Ovary (tissue), 9 donors: ENCODE results near the gene ESAM. TPM values are rescaled to one million over a fixed set of nuclear protein-coding genes. Genes with fewer than 3 reads are reported as not detected.

Source experiments
- DNase-seq, 5 donors: peaks; one replicate each; pipeline ENCODE4 v3.0.0-alpha.2; 2019 to 2020
- H3K27ac ChIP-seq, 2 donors: fragments of 200-600 bp; one replicate each; pipeline versions ENCODE4 v1.5.1 to v1.8.0; 2019 to 2022
- H3K27me3 ChIP-seq: fragments of 200-600 bp; one replicate; pipeline ENCODE4 v1.8.0; 2022
- H3K36me3 ChIP-seq: fragments of 200-600 bp; sonication (generic); one replicate; pipeline ENCODE4 v1.5.1; 2019
- H3K4me1 ChIP-seq: one replicate; pipeline ENCODE4 v1.8.1; 2013; ENCODE audit warnings: mild to moderate bottlenecking, moderate library complexity; ENCODE audit not compliant: insufficient read depth
- H3K4me3 ChIP-seq: fragments of 200-600 bp; sonication (generic); one replicate; pipeline ENCODE4 v1.5.1; 2017
- H3K9me3 ChIP-seq, 2 donors: fragments of 200-600 bp in 1 of 2; sonication (generic) in 1 of 2; one replicate each; pipeline versions ENCODE4 v1.5.1 to v1.8.1; 2013 to 2019; ENCODE audit warnings: mild to moderate bottlenecking in 1 of 2, moderate library complexity in 1 of 2
- EP300 ChIP-seq: sonication (generic); formaldehyde crosslinking; IDR thresholded peaks from one replicate; pipeline ENCODE4 v1.6.1; 2017; ENCODE audit warnings: antibody characterized with exemption
- POLR2A ChIP-seq: fragments of 450-650 bp; IDR thresholded peaks from one replicate; pipeline ENCODE4 v1.6.1; 2017; ENCODE audit warnings: antibody characterized with exemption, mild to moderate bottlenecking, moderate library complexity
- WGBS, 3 donors: extraction: QIAGEN DNeasy Blood & Tissue Kit in 1 of 3; methylation state at CpG; one replicate each; pipeline versions ENCODE4 v1.1.5 to v1.1.7; 2013 to 2017; 5-methylcytosine and 5-hydroxymethylcytosine counted together
- intact Hi-C, 4 donors: fragments of 100-400 bp; cut with DNase I; formaldehyde crosslinking; loops; one replicate each; pipeline versions ENCODE4 v1.11.0 to v1.15.1; 2022 to 2023
- polyA plus RNA-seq, 2 donors: library from polyadenylated mRNA; stranded (reverse); fragments of 200-250 nt in 1 of 2; fragments of 350-450 nt in 1 of 2; fragmentation: Illumina TruSeq in 1 of 2; extraction: RNeasy Lipid Tissue Mini Kit (QIAGEN cat#74804) in 1 of 2; gene quantifications; one replicate each; pipeline ENCODE4 v1.2.3, GENCODE V29; 2013 to 2014
- total RNA-seq, 7 donors: library from RNA; depleted of rRNA in 2 of 7; stranded (reverse); fragments of >200 nt in 2 of 7; fragmentation: NEBNext Ultra II Directional in 3 of 7; extraction: Animal tissue kit (Norgen Biotek cat#: 25700) in 3 of 7; gene quantifications; one replicate each; pipeline versions ENCODE4 v1.1.0 to v1.2.4, GENCODE V29; 2016 to 2023
- TF ChIP-seq, protein P1 (sequence below), 3 donors: fragments of 450-650 bp in 2 of 3; fragments of 200-600 bp in 1 of 3; IDR thresholded peaks; one replicate each; pipeline versions ENCODE4 v1.5.1 to v1.8.0; 2016 to 2022; ENCODE audit warnings: antibody characterized with exemption in 3 of 3, mild to moderate bottlenecking in 1 of 3
- donor health status: DM: no; HTN: no; CAD: no; lungs with moderate emphysema.
- donor health status: DM: no; HTN: no; CAD: no.
- donor health status: Bipolar disorder and iron deficiency.
- donor health status: DM: yes; HTN: yes; CAD: no.
- donor health status: DM: no; HTN: no; CAD: no.
- donor health status: DM: yes; HTN: yes; CAD: no.

ESAM gene
- total and polyA plus RNA-seq, 9 donors = 7.3 to 46.6 (median 11.2) TPM

DNA sequence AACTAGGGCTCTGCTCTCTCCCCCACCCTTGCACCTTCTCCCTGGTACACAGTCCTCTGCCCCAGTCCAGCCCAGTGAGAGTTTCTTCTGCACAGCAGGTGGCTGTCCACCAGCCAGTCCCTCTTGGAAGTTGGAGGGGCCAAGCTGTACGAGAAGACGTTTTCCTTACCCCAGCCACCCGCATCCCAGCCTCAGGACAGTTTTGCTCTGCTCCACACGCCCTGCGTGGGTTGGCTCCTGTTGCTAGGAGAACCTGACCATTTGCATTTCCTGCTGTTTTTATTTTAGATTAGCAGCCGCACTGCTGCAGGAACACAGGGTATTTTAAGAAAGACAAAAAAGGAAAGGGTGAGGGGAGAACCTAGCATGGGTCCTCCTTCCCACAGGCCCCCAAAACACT, 39.9 kb downstream of the ESAM start:
- Histone ChIP-seq H3K4me3 (no peak overlapping the region), H3K27me3 (no peaks in the 10 kb centered on the region), H3K27ac (no peak overlapping the region), H3K36me3 (no peaks in the 10 kb centered on the region), H3K9me3 (no peaks in the 10 kb centered on the region), H3K4me1 (no peaks in the 10 kb centered on the region)
- WGBS, 3 donors = 21 to 46% (median 32%) methylated on average over 6 of the region's 6 CpGs
- TF ChIP-seq, protein P1, sequence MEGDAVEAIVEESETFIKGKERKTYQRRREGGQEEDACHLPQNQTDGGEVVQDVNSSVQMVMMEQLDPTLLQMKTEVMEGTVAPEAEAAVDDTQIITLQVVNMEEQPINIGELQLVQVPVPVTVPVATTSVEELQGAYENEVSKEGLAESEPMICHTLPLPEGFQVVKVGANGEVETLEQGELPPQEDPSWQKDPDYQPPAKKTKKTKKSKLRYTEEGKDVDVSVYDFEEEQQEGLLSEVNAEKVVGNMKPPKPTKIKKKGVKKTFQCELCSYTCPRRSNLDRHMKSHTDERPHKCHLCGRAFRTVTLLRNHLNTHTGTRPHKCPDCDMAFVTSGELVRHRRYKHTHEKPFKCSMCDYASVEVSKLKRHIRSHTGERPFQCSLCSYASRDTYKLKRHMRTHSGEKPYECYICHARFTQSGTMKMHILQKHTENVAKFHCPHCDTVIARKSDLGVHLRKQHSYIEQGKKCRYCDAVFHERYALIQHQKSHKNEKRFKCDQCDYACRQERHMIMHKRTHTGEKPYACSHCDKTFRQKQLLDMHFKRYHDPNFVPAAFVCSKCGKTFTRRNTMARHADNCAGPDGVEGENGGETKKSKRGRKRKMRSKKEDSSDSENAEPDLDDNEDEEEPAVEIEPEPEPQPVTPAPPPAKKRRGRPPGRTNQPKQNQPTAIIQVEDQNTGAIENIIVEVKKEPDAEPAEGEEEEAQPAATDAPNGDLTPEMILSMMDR (IDR thresholded peaks at IDR 0.05) = no peak
- TF ChIP-seq POLR2A (no peak), EP300 (no peak)
- intact Hi-C loops = no loop called here
- DNase-seq = no peak

- no peaks in the 10 kb centered on the region for H3K27me3 ChIP-seq
- H3K4me1 ChIP-seq = no peaks in the 10 kb centered on the region
- no peak overlapping the region for H3K27ac ChIP-seq
- intact Hi-C loops = no loop called here
- no peaks in the 10 kb centered on the region for H3K36me3 ChIP-seq
- DNase-seq = no peak
- 30 to 38% (median 30%) methylated on average over 2 of the region's 2 CpGs for WGBS, 3 donors
- H3K9me3 ChIP-seq = no peaks in the 10 kb centered on the region
- H3K4me3 ChIP-seq = no peak overlapping the region
- TF ChIP-seq, protein P1 (IDR thresholded peaks at IDR 0.05) = no peak
- TF ChIP-seq EP300 = no peak
- no peak for TF ChIP-seq POLR2A
Observed at GRCh38 chr11:124719534-124719933, 42.6 kb downstream of the ESAM start.

DNA sequence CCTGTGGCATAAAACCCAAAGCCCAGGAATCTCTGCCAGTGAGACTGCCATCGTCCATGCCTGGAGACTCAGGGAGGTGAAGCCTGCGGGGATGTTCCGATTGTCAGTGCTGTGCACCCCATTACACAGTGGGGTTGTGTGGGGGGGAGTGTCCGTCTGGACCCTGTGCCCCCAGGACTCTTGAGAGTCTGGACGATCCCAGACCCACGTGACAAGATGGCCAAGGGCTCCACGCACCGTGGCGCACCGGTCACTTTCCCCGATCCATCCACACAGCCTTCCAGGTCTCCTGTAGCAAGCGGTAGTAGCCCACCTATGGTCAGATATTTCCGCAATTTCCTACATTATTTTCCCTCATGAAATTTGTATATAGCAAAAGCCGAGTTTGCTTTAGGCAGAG, 43.3 kb downstream of the ESAM start:
- Histone ChIP-seq H3K27ac (no peak overlapping the region), H3K36me3 (no peaks in the 10 kb centered on the region), H3K4me3 (no peak overlapping the region), H3K4me1 (no peaks in the 10 kb centered on the region), H3K9me3 (no peaks in the 10 kb centered on the region), H3K27me3 (no peaks in the 10 kb centered on the region)
- DNase-seq = no peak
- WGBS, 3 donors = 19 to 30% (median 28%) methylated on average over 14 of the region's 14 CpGs
- intact Hi-C loops = no loop called here
- TF ChIP-seq POLR2A (no peak), EP300 (no peak)
- TF ChIP-seq, protein P1 (IDR thresholded peaks at IDR 0.05) = no peak

- H3K9me3 ChIP-seq = no peaks in the 10 kb centered on the region
- H3K4me1 ChIP-seq = no peaks in the 10 kb centered on the region
- peak overlapping the region; percentile 41 for H3K4me3 ChIP-seq
- no peaks in the 10 kb centered on the region for H3K36me3 ChIP-seq
- WGBS, 3 donors = 0 to 1% (median 1%) methylated on average over 45 of the region's 45 CpGs
- H3K27ac ChIP-seq = peak overlapping the region in 1 of 2 donors; percentile 13
- TF ChIP-seq POLR2A = no peak
- intact Hi-C loops = no loop called here
- DNase-seq = peak in 3 of 5 donors; percentile 22 to 40 (median 23)
- H3K27me3 ChIP-seq = no peaks in the 10 kb centered on the region
Observed at GRCh38 chr11:124717786-124718651, 44.1 kb downstream of the ESAM start.

GRCh38 chr11:124717421-124717785, 44.7 kb downstream of the ESAM start:
- TF ChIP-seq, protein P1 (IDR thresholded peaks at IDR 0.05) = no peak
- TF ChIP-seq EP300 (no peak), POLR2A (no peak)
- intact Hi-C loops = no loop called here
- H3K4me1 ChIP-seq = no peaks in the 10 kb centered on the region
- H3K27ac ChIP-seq = peak overlapping the region in 1 of 2 donors; percentile 13
- H3K27me3 ChIP-seq = no peaks in the 10 kb centered on the region
- DNase-seq = no peak
- H3K4me3 ChIP-seq = no peak overlapping the region
- H3K36me3 ChIP-seq = no peaks in the 10 kb centered on the region
- H3K9me3 ChIP-seq = no peaks in the 10 kb centered on the region
- 10 to 17% (median 13%) methylated on average over 7 of the region's 7 CpGs for WGBS, 3 donors
